Measurements from ENCODE around the gene GPR137B. TPM values are rescaled to one million over a fixed set of nuclear protein-coding genes. Genes with fewer than 3 reads are reported as not detected.

Gene GPR137B
- total RNA-seq, 1 experiment from 2014 or later = 7.1 TPM

DNA sequence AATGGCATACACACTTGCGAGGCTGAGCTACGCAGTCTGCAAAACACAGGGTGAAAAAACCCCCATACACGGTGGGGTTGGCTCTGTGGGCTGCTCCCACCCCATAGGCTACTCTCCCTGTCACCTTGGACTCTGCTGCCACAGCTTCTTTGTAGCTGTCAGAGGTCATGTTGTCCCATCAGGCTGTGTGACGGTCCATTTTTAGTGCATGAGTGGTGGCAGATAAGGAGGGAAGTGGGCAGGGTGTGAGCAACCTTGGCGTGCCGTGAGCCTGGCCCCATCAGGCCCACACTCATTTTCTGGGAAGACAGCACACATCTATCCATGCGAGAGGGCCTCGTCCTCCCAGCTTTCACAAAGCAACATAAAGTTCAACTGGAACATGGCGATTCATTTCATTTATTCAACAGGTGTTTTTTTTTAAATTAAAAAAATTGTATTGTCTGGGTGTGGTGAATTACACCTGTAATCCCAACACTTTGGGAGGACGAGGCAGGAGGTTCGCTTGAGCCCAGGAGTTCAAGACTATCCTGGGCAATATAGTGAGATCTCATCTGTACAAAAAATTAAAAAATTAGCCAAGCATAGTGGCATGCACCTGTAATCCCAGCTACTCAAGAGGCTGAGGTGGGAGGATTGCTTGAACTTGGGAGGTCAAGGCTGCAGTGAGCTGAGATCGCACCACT lies 9.5 kb downstream of the GPR137B start:
- CTCF ChIA-PET = no interaction called here
- POLR2A ChIA-PET (ENCODE audit: low non-redundant PET) = no interaction called here
- BruUV-seq (replicated peaks) = no TSS peak

DNA sequence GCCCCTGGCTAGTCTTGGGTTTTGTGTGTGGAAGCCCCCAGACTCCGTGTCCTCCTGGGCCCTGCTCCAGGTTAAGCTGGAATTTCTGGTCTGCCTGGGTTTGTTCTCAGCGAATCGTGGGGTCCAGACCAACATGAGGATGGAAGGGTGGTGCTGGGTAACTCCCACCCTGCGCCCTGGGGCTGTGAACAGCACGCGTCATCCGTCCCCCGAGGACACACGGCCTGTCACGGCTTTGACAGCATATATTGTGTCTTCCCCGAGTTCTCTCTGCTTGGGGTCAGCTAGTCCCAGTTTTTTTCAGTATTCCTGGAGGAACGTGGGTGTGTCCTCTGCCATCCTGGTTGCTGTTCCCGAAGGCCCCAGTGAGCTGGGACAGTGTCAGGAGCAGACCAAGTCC lies 11.8 kb downstream of the GPR137B start:
- H3K4me1 ChIP-seq (ENCODE audit: insufficient read depth, low read length, poor library complexity, severe bottlenecking) = no peaks in the 10 kb centered on the region
- POLR2A ChIA-PET (ENCODE audit: low non-redundant PET) = no interaction called here
- TF ChIP-seq EZH2 (IDR thresholded peaks at IDR 0.05; ENCODE audit: borderline replicate concordance, low read depth, low read length, poor library complexity, severe bottlenecking) = no peak
- TF ChIP-seq, protein P1, sequence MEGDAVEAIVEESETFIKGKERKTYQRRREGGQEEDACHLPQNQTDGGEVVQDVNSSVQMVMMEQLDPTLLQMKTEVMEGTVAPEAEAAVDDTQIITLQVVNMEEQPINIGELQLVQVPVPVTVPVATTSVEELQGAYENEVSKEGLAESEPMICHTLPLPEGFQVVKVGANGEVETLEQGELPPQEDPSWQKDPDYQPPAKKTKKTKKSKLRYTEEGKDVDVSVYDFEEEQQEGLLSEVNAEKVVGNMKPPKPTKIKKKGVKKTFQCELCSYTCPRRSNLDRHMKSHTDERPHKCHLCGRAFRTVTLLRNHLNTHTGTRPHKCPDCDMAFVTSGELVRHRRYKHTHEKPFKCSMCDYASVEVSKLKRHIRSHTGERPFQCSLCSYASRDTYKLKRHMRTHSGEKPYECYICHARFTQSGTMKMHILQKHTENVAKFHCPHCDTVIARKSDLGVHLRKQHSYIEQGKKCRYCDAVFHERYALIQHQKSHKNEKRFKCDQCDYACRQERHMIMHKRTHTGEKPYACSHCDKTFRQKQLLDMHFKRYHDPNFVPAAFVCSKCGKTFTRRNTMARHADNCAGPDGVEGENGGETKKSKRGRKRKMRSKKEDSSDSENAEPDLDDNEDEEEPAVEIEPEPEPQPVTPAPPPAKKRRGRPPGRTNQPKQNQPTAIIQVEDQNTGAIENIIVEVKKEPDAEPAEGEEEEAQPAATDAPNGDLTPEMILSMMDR (conservative IDR thresholded peaks at IDR 0.05; ENCODE audit: low read depth, low read length) = no peak
- no TSS peak for BruUV-seq (replicated peaks)
- no peak overlapping the region for H3K4me3 ChIP-seq (ENCODE audit: low read depth, low read length, poor library complexity, severe bottlenecking)
- H3K36me3 ChIP-seq (ENCODE audit: insufficient read depth, low read length, poor library complexity, severe bottlenecking) = no peaks in the 10 kb centered on the region
- H3K27me3 ChIP-seq (replicated peaks; ENCODE audit: insufficient read depth, low read depth, low read length, poor library complexity) = no peaks in the 10 kb centered on the region
- no peak overlapping the region for H3K27ac ChIP-seq (ENCODE audit: low read depth, low read length, poor library complexity, severe bottlenecking)
- no peak for DNase-seq (ENCODE audit: low spot score)
- intact Hi-C loops (cut with micrococcal nuclease; ENCODE audit: unreplicated experiment) = no loop called here
- no peaks in the 10 kb centered on the region for H3K9me3 ChIP-seq (ENCODE audit: low read depth, low read length, poor library complexity, severe bottlenecking)
- CTCF ChIA-PET = no interaction called here

More for the DNA sequence above, 9.5 kb downstream of the GPR137B start:
- no peak overlapping the region for H3K27ac ChIP-seq (ENCODE audit: low read depth, low read length, poor library complexity, severe bottlenecking)
- H3K4me3 ChIP-seq (ENCODE audit: low read depth, low read length, poor library complexity, severe bottlenecking) = no peak overlapping the region
- H3K4me1 ChIP-seq (ENCODE audit: insufficient read depth, low read length, poor library complexity, severe bottlenecking) = no peaks in the 10 kb centered on the region
- no peaks in the 10 kb centered on the region for H3K27me3 ChIP-seq (replicated peaks; ENCODE audit: insufficient read depth, low read depth, low read length, poor library complexity)
- TF ChIP-seq EZH2 (IDR thresholded peaks at IDR 0.05; ENCODE audit: borderline replicate concordance, low read depth, low read length, poor library complexity, severe bottlenecking) = no peak
- TF ChIP-seq, protein P1 (conservative IDR thresholded peaks at IDR 0.05; ENCODE audit: low read depth, low read length) = no peak
- H3K36me3 ChIP-seq (ENCODE audit: insufficient read depth, low read length, poor library complexity, severe bottlenecking) = no peaks in the 10 kb centered on the region
- intact Hi-C loops (cut with micrococcal nuclease; ENCODE audit: unreplicated experiment) = no loop called here
- no peak for DNase-seq (ENCODE audit: low spot score)
- H3K9me3 ChIP-seq (ENCODE audit: low read depth, low read length, poor library complexity, severe bottlenecking) = no peaks in the 10 kb centered on the region

DNA sequence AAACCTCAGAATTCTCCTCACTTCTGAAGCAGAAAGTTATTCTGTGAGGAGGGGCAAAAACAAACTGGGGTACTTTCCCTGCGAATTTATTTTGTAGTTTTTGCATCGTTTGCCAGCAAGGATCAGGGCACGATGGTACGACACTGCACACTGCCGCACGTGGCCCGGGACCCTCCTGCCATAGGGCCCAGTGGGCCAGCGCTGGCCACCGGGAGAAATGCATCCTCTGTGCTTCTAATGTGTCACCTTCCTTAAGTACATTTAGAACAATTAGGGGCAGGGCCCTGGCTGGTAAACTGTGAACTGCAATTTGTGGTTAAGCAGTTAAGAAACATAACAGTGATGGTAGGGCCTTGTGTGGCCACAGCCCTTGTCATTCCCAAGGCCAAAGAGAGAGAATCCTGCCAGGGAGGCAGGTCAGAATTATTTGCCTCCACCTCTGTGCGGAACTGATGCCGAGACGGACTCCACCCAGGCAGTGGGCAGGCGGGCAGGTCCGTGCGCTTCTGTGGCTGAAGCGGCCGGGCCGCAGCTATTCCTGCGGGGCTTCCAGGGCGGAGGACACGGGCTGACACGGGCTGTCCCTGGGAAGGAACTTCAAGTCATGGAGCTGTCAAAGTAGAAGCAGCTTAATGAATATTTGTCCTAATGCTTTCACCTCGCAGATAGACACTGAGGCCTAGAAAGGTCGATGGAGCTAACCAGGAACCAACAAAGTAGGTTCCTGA lies 12.5 kb downstream of the GPR137B start:
- no peaks in the 10 kb centered on the region for H3K27me3 ChIP-seq (replicated peaks; ENCODE audit: insufficient read depth, low read depth, low read length, poor library complexity)
- intact Hi-C loops (cut with micrococcal nuclease; ENCODE audit: unreplicated experiment) = no loop called here
- no peak overlapping the region for H3K4me3 ChIP-seq (ENCODE audit: low read depth, low read length, poor library complexity, severe bottlenecking)
- ChIA-PET CTCF (no interaction called here), POLR2A (ENCODE audit: low non-redundant PET) (no interaction called here)
- no peaks in the 10 kb centered on the region for H3K4me1 ChIP-seq (ENCODE audit: insufficient read depth, low read length, poor library complexity, severe bottlenecking)
- BruUV-seq (replicated peaks) = no TSS peak
- no peak for DNase-seq (ENCODE audit: low spot score)
- no peaks in the 10 kb centered on the region for H3K36me3 ChIP-seq (ENCODE audit: insufficient read depth, low read length, poor library complexity, severe bottlenecking)
- H3K9me3 ChIP-seq (ENCODE audit: low read depth, low read length, poor library complexity, severe bottlenecking) = no peaks in the 10 kb centered on the region
- no peak overlapping the region for H3K27ac ChIP-seq (ENCODE audit: low read depth, low read length, poor library complexity, severe bottlenecking)
- TF ChIP-seq, protein P1 (conservative IDR thresholded peaks at IDR 0.05; ENCODE audit: low read depth, low read length) = no peak
- no peak for TF ChIP-seq EZH2 (IDR thresholded peaks at IDR 0.05; ENCODE audit: borderline replicate concordance, low read depth, low read length, poor library complexity, severe bottlenecking)

Measured in A673 (cell line).